Lung (tissue), 12 donors: Measurements from ENCODE around the gene CRABP2. TPM values are rescaled to one million over a fixed set of nuclear protein-coding genes. Genes with fewer than 3 reads are reported as not detected.

Experiments used
- ATAC-seq: fragments of 200-7000 bp; cut with Tn5 transposase; one replicate; pipeline ENCODE4 v1.9.1; 2020; ENCODE audit warnings: moderate number of reproducible peaks; ENCODE audit not compliant: insufficient read depth, low FRiP score
- DNase-seq, 3 donors: peaks; one replicate each; pipeline ENCODE4 v3.0.0-alpha.2; 2013 to 2017
- H3K27ac ChIP-seq, 2 donors: one replicate each; pipeline ENCODE4 v1.5.1; 2013; ENCODE audit warnings: mild to moderate bottlenecking in 2 of 2, moderate library complexity in 2 of 2, control low read depth in 1 of 2, inconsistent platforms in 1 of 2, low read depth in 1 of 2, low read length in 1 of 2
- H3K27me3 ChIP-seq, 3 donors: one replicate each; pipeline ENCODE4 v1.5.1; 2013; ENCODE audit warnings: low read length in 2 of 3; ENCODE audit not compliant: control insufficient read depth in 3 of 3, insufficient read depth in 3 of 3
- H3K36me3 ChIP-seq, 4 donors: one replicate each; pipeline ENCODE4 v1.5.1; 2013; ENCODE audit warnings: low read length in 4 of 4, mild to moderate bottlenecking in 1 of 4, moderate library complexity in 1 of 4; ENCODE audit not compliant: control insufficient read depth in 4 of 4, insufficient read depth in 4 of 4
- H3K4me1 ChIP-seq, 5 donors: one replicate each; pipeline ENCODE4 v1.5.1; 2013; ENCODE audit warnings: low read length in 5 of 5, mild to moderate bottlenecking in 2 of 5, moderate library complexity in 1 of 5; ENCODE audit not compliant: control insufficient read depth in 5 of 5, insufficient read depth in 5 of 5
- H3K4me3 ChIP-seq: one replicate; pipeline ENCODE4 v1.5.1; 2013; ENCODE audit warnings: mild to moderate bottlenecking, control low read depth, moderate library complexity
- H3K9ac ChIP-seq, 2 donors: one replicate each; pipeline ENCODE4 v1.5.1; 2013; ENCODE audit warnings: low read length in 2 of 2, control low read depth in 1 of 2; ENCODE audit not compliant: insufficient read depth in 1 of 2
- H3K9me3 ChIP-seq, 4 donors: one replicate each; pipeline ENCODE4 v1.5.1; 2013; ENCODE audit warnings: low read length in 3 of 4, mild to moderate bottlenecking in 1 of 4, moderate library complexity in 1 of 4; ENCODE audit not compliant: control insufficient read depth in 4 of 4, insufficient read depth in 3 of 4
- CTCF ChIP-seq: IDR thresholded peaks from 2 replicates; pipeline ENCODE4 v1.5.1; 2012; ENCODE audit warnings: mild to moderate bottlenecking; ENCODE audit errors: control extremely low read depth, extremely low read depth
- WGBS, 2 donors: extraction: QIAGEN DNeasy Blood & Tissue Kit; methylation state at CpG; one replicate each; pipeline ENCODE4 v1.1.7; 2013; 5-methylcytosine and 5-hydroxymethylcytosine counted together
- polyA plus RNA-seq, 2 donors: library from polyadenylated mRNA; stranded (reverse); fragments of 200-250 nt; gene quantifications; one replicate each; pipeline ENCODE4 v1.2.1, GENCODE V29; 2013
- total RNA-seq, 2 donors: library from RNA; depleted of rRNA in 1 of 2; stranded (reverse); fragments of >200 nt in 1 of 2; gene quantifications; one replicate each; pipeline ENCODE4 v1.2.1, GENCODE V29; 2014 to 2021
- donor health status: control.
- donor health status: control.
- donor health status: Bipolar disorder and iron deficiency.
- donor health status: healthy.
- donor health status: DM: yes; HTN: yes; CAD: no.

The CRABP2 gene
- total and polyA plus RNA-seq, 4 donors, result 1.3 to 13.6 (median 4.9) TPM

GRCh38 chr1:156705918-156706656, 704 bp upstream of the CRABP2 start:
- H3K4me3 ChIP-seq, result no peak overlapping the region
- ATAC-seq (peak; percentile 45), DNase-seq (peak; percentile 82 to 89 (median 86))
- peaks cover 0 to 4% (median 0%) of the 10 kb centered on the region in 3 donors for H3K27me3 ChIP-seq
- no peaks in the 10 kb centered on the region for H3K36me3 ChIP-seq
- H3K9ac ChIP-seq, result peak overlapping the region in 1 of 2 donors; percentile 68
- H3K9me3 ChIP-seq, result no peaks in the 10 kb centered on the region
- WGBS, 2 donors, result 1% methylated on average over 40 to 45 of the region's 45 CpGs
- peak; percentile 22 for TF ChIP-seq CTCF
- peaks cover 0 to 77% (median 17%) of the 10 kb centered on the region in 5 donors for H3K4me1 ChIP-seq
- H3K27ac ChIP-seq, result peak overlapping the region in 1 of 2 donors; percentile 46

- no peak for TF ChIP-seq CTCF
- peaks cover 0 to 4% (median 0%) of the 10 kb centered on the region in 3 donors for H3K27me3 ChIP-seq
- H3K9me3 ChIP-seq, result no peaks in the 10 kb centered on the region
- H3K4me1 ChIP-seq, result peaks cover 0 to 66% (median 17%) of the 10 kb centered on the region in 5 donors
- peak overlapping the region in 1 of 2 donors; percentile 11 for H3K9ac ChIP-seq
- no peak for ATAC-seq
- WGBS, 2 donors, result 2% methylated on average over 29 of the region's 29 CpGs
- no peak overlapping the region for H3K27ac ChIP-seq
- H3K36me3 ChIP-seq, result no peaks in the 10 kb centered on the region
- DNase-seq, result peak in 2 of 3 donors; percentile 46
- no peak overlapping the region for H3K4me3 ChIP-seq
Measured at GRCh38 chr1:156704930-156705320, 458 bp downstream of the CRABP2 start.

GRCh38 chr1:156704166-156704711, 1.1 kb downstream of the CRABP2 start:
- DNase-seq (no peak), ATAC-seq (no peak)
- Histone ChIP-seq H3K27ac (no peak overlapping the region), H3K4me1 (peaks cover 0 to 59% (median 17%) of the 10 kb centered on the region in 5 donors), H3K36me3 (no peaks in the 10 kb centered on the region), H3K27me3 (peaks cover 0 to 4% (median 0%) of the 10 kb centered on the region in 3 donors), H3K9me3 (no peaks in the 10 kb centered on the region), H3K4me3 (no peak overlapping the region), H3K9ac (no peak overlapping the region)
- WGBS, 2 donors, result 51 to 52% methylated on average over 10 of the region's 10 CpGs
- TF ChIP-seq CTCF, result no peak
